Ascending aorta (tissue), 2 donors: ENCODE measurements around the gene TPM1. TPM values are rescaled to one million over a fixed set of nuclear protein-coding genes. Genes with fewer than 3 reads are reported as not detected.

ENCODE experiments used
- DNase-seq, 2 donors: peaks; one replicate each; pipeline ENCODE4 v3.0.0-alpha.2; 2019; ENCODE audit warnings: low spot score in 2 of 2
- H3K27ac ChIP-seq, 2 donors: fragments of 200-600 bp; sonication (generic); one replicate each; pipeline ENCODE4 v1.5.1; 2016 to 2017; ENCODE audit warnings: mild to moderate bottlenecking in 1 of 2
- H3K27me3 ChIP-seq: fragments of 200-600 bp; sonication (generic); one replicate; pipeline ENCODE4 v1.5.1; 2017
- H3K36me3 ChIP-seq, 2 donors: fragments of 200-600 bp; sonication (generic); one replicate each; pipeline ENCODE4 v1.5.1; 2016
- H3K4me1 ChIP-seq, 2 donors: fragments of 200-600 bp; sonication (generic); one replicate each; pipeline ENCODE4 v1.5.1; 2016 to 2017; ENCODE audit warnings: mild to moderate bottlenecking in 1 of 2
- H3K4me3 ChIP-seq, 2 donors: fragments of 200-600 bp; sonication (generic); one replicate each; pipeline ENCODE4 v1.5.1; 2016 to 2017; ENCODE audit warnings: mild to moderate bottlenecking in 1 of 2
- H3K9me3 ChIP-seq, 2 donors: fragments of 200-600 bp; sonication (generic); one replicate each; pipeline ENCODE4 v1.5.1; 2016
- CTCF ChIP-seq, 3 experiments: fragments of 200-600 bp in 2 of 3; fragments of 450-650 bp in 1 of 3; sonication (generic) in 2 of 3; IDR thresholded peaks; one replicate each; pipeline ENCODE4 v1.5.1; 2016 to 2019; ENCODE audit warnings: antibody characterized with exemption in 3 of 3, mild to moderate bottlenecking in 1 of 3, moderate library complexity in 1 of 3
- intact Hi-C: fragments of 100-400 bp; cut with DNase I; formaldehyde crosslinking; loops from one replicate; pipeline ENCODE4 v1.15.1; 2023
- total RNA-seq: library from RNA; depleted of rRNA; stranded (reverse); fragments of >200 nt; gene quantifications from one replicate; pipeline ENCODE4 v1.1.0, GENCODE V29; 2016

TPM1 gene
- total RNA-seq, 1 donor from 2014 or later: 813 TPM

DNA sequence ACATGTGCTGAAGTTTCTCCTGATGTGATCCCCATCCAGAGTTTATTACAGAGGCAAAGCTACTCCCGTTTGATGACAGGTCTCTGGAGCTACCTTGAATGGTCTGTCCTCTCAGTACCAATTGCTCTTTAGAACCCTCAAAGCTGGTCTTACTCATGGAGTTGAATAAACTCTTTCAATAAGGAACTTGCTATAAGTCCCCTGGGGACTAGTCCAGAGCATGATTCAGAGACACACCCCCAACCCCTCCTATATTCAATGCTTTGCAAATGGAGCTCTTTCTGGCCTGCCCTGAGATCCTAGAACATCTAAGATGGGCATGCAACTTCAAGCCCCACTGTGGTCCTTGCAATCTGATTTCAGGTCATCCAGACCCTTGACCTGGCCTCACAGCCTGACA is 23.9 kb upstream of the TPM1 start:
- Histone ChIP-seq H3K4me1 (peaks cover 2 to 28% of the 10 kb centered on the region in 2 donors), H3K36me3 (no peaks in the 10 kb centered on the region), H3K27ac (no peak overlapping the region), H3K4me3 (no peak overlapping the region), H3K27me3 (no peaks in the 10 kb centered on the region), H3K9me3 (no peaks in the 10 kb centered on the region)
- no peak for DNase-seq
- intact Hi-C loops: no loop called here
- TF ChIP-seq CTCF (IDR thresholded peaks at IDR 0.05): no peak

DNA sequence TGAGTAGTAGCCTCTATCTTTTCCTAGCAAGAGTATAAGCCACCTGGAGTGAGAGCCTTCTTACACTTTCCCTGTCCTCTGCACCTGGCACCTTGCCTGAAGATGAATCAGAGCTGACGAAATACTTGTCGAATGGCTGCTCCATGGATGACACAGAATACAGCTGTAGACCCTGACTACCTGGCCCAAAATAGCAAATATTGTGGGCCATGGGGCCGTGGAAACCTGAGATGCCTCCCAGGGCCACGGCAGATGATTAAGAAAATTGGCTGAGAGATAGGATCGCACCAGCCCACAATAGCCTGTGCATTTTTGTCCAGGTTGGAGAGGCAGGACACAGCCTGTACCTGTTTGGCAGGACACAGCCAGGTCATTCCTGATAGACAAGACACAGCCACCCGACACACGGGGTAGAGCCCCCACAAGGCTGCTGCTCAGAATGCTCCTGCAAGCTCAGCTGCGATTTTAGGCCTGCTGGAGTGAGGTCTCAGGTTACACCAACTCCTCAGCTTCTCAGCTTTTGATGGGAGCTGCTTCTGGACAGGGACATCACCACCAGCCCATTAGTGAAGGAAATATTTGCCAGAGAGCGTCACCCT is 22.9 kb upstream of the TPM1 start:
- Histone ChIP-seq H3K27me3 (no peaks in the 10 kb centered on the region), H3K4me1 (peaks cover 6 to 32% of the 10 kb centered on the region in 2 donors), H3K27ac (no peak overlapping the region), H3K4me3 (no peak overlapping the region), H3K9me3 (no peaks in the 10 kb centered on the region), H3K36me3 (no peaks in the 10 kb centered on the region)
- TF ChIP-seq CTCF (IDR thresholded peaks at IDR 0.05): no peak
- intact Hi-C loops: loop anchor here (5.0 kb wide), 2 partner anchors 77 to 122 kb away; no protein-coding TSS in a partner anchor
- DNase-seq: no peak

DNA sequence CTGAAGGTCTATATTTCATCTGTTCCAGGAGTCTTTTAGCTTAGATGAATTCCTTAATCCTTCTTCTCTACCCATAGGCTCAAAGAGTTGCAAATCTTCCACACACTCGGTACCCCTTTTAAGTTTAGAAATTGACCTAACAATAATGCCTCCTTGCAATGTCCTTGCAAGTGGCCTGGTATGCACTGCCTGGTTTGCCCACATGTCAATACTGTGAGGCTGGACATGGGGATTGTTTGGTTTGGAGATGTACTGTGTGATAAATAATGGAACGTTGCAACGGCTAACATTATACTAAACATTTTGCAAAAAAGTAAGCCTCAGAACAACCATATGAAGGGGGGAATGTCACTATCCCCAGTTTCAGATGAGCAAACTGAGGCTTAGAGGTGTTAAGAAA is 22.4 kb upstream of the TPM1 start:
- no peaks in the 10 kb centered on the region for H3K9me3 ChIP-seq
- no peak for TF ChIP-seq CTCF (IDR thresholded peaks at IDR 0.05)
- H3K27ac ChIP-seq: no peak overlapping the region
- no peaks in the 10 kb centered on the region for H3K36me3 ChIP-seq
- DNase-seq: no peak
- H3K27me3 ChIP-seq: no peaks in the 10 kb centered on the region
- peaks cover 6 to 27% of the 10 kb centered on the region in 2 donors for H3K4me1 ChIP-seq
- no peak overlapping the region for H3K4me3 ChIP-seq
- intact Hi-C loops: loop anchor here (5.0 kb wide), 2 partner anchors 78 to 123 kb away; no protein-coding TSS in a partner anchor

GRCh38 chr15:63020759-63021430 is 21.7 kb upstream of the TPM1 start:
- Histone ChIP-seq H3K27me3 (no peaks in the 10 kb centered on the region), H3K4me1 (peaks cover 6 to 20% of the 10 kb centered on the region in 2 donors), H3K9me3 (no peaks in the 10 kb centered on the region), H3K4me3 (no peak overlapping the region), H3K36me3 (no peaks in the 10 kb centered on the region), H3K27ac (no peak overlapping the region)
- TF ChIP-seq CTCF (IDR thresholded peaks at IDR 0.05): no peak
- intact Hi-C loops: loop anchor here (5.0 kb wide), 2 partner anchors 79 to 124 kb away; no protein-coding TSS in a partner anchor
- DNase-seq: no peak

GRCh38 chr15:63022181-63022580 is 20.4 kb upstream of the TPM1 start:
- Histone ChIP-seq H3K27ac (peak overlapping the region; percentile 79 to 81), H3K9me3 (no peaks in the 10 kb centered on the region), H3K4me3 (no peak overlapping the region), H3K27me3 (no peaks in the 10 kb centered on the region), H3K4me1 (peaks cover 6 to 15% of the 10 kb centered on the region in 2 donors), H3K36me3 (no peaks in the 10 kb centered on the region)
- intact Hi-C loops: loop anchor here (2.0 to 5.0 kb wide), 3 partner anchors 17 to 125 kb away; no protein-coding TSS in a partner anchor
- no peak for TF ChIP-seq CTCF (IDR thresholded peaks at IDR 0.05)
- DNase-seq: no peak
